HG02588 (cell line): Measurements from ENCODE around the gene CACNA1A.
"Not testable (repeated sequence)": the region's sequence is repeated elsewhere in the genome, so short reads cannot be mapped to it uniquely, and the experiment has no call there.

Experiments
- ATAC-seq: cut with Tn5 transposase; IDR thresholded peaks from one replicate; pipeline ENCODE4 v1.9.1; 2021; ENCODE audit warnings: mild to moderate bottlenecking, moderate library complexity; ENCODE audit not compliant: unreplicated experiment

CACNA1A gene

GRCh38 chr19:13172346-13173138 is 333.7 kb downstream of the CACNA1A start:
- no peak for ATAC-seq

GRCh38 chr19:13171146-13171545 is 335.1 kb downstream of the CACNA1A start:
- no peak for ATAC-seq

GRCh38 chr19:13169769-13170168 is 336.5 kb downstream of the CACNA1A start:
- no peak for ATAC-seq

GRCh38 chr19:13166151-13166550 is 340.1 kb downstream of the CACNA1A start:
- not testable (repeated sequence) for ATAC-seq

- ATAC-seq: no peak
Measured at GRCh38 chr19:13165162-13165997, 340.9 kb downstream of the CACNA1A start.

- ATAC-seq: no peak
Measured at GRCh38 chr19:13164343-13165161, 341.7 kb downstream of the CACNA1A start.

- no peak for ATAC-seq
Measured at GRCh38 chr19:13163609-13164342, 342.5 kb downstream of the CACNA1A start.

GRCh38 chr19:13162724-13163608 is 343.3 kb downstream of the CACNA1A start:
- peak; percentile 33 for ATAC-seq

GRCh38 chr19:13160557-13160956 is 345.7 kb downstream of the CACNA1A start:
- ATAC-seq: no peak

GRCh38 chr19:13159713-13160112 is 346.6 kb downstream of the CACNA1A start:
- ATAC-seq: no peak
